Endodermal cell (in vitro differentiated cells): Measurements from ENCODE around the gene CKMT1A. TPM values are rescaled to one million over a fixed set of nuclear protein-coding genes. Genes with fewer than 3 reads are reported as not detected.
"Not testable (repeated sequence)": the region's sequence is repeated elsewhere in the genome, so short reads cannot be mapped to it uniquely, and the experiment has no call there.

Experiments used
- DNase-seq: peaks from one replicate; pipeline ENCODE4 v3.0.0-alpha.2; 2017
- H3K27ac ChIP-seq: 2 replicates; pipeline ENCODE4 v1.5.1; 2013; ENCODE audit warnings: mild to moderate bottlenecking, low read depth, low read length, moderate library complexity
- H3K27me3 ChIP-seq: 2 replicates; pipeline ENCODE4 v1.6.1; 2013; ENCODE audit warnings: mild to moderate bottlenecking, low read length, moderate library complexity; ENCODE audit not compliant: insufficient read depth, control insufficient read depth, poor library complexity, severe bottlenecking
- H3K36me3 ChIP-seq: 2 replicates; pipeline ENCODE4 v1.7.0; 2013; ENCODE audit warnings: mild to moderate bottlenecking, low read length, moderate library complexity; ENCODE audit not compliant: control insufficient read depth, insufficient read depth
- H3K4me1 ChIP-seq: one replicate; pipeline ENCODE4 v1.7.0; 2013; ENCODE audit warnings: low read length; ENCODE audit not compliant: control insufficient read depth, insufficient read depth
- H3K4me3 ChIP-seq: 2 replicates; pipeline ENCODE4 v1.5.1; 2013; ENCODE audit warnings: mild to moderate bottlenecking, low read length, moderate library complexity
- H3K9ac ChIP-seq: 2 replicates; pipeline ENCODE4 v1.6.1; 2013; ENCODE audit warnings: mild to moderate bottlenecking, low read length, moderate library complexity; ENCODE audit not compliant: poor library complexity, severe bottlenecking; ENCODE audit errors: extremely low read depth
- H3K9me3 ChIP-seq: 2 replicates; pipeline ENCODE4 v1.6.1; 2013; ENCODE audit warnings: mild to moderate bottlenecking, low read length, moderate library complexity; ENCODE audit not compliant: control insufficient read depth
- H3K27ac Mint-ChIP-seq: 2 replicates; pipeline ENCODE4 v1.8.0; 2020; ENCODE audit warnings: mixed read lengths
- H3K27me3 Mint-ChIP-seq: 2 replicates; pipeline ENCODE4 v1.8.0; 2021; ENCODE audit warnings: mild to moderate bottlenecking, mixed read lengths; ENCODE audit not compliant: insufficient read depth
- H3K36me3 Mint-ChIP-seq: 2 replicates; pipeline ENCODE4 v1.8.0; 2020; ENCODE audit warnings: low read depth, mixed read lengths
- H3K4me1 Mint-ChIP-seq: 2 replicates; pipeline ENCODE4 v1.8.0; 2020; ENCODE audit warnings: mixed read lengths
- H3K4me3 Mint-ChIP-seq: 2 replicates; pipeline ENCODE4 v1.8.0; 2020; ENCODE audit warnings: mild to moderate bottlenecking, moderate library complexity, mixed read lengths
- H3K9me3 Mint-ChIP-seq: 2 replicates; pipeline ENCODE4 v1.8.0; 2020; ENCODE audit warnings: mild to moderate bottlenecking, mixed read lengths
- WGBS, 2 experiments: methylation state at CpG; one replicate each; pipeline versions ENCODE4 v1.1.5 to v1.1.7; 2013; ENCODE audit warnings: missing lambda C conversion rate in 2 of 2, mixed read lengths in 1 of 2; ENCODE audit not compliant: insufficient coverage in 1 of 2, insufficient read length in 1 of 2; 5-methylcytosine and 5-hydroxymethylcytosine counted together
- total RNA-seq, 2 donors: library from RNA; stranded (reverse); fragmentation: NEBNext Ultra II Directional in 1 of 2; extraction: Animal tissue kit (Norgen Biotek cat#: 25700) in 1 of 2; gene quantifications; 2 replicates in 1 of 2; 3 replicates in 1 of 2; pipeline ENCODE4 v1.2.1, GENCODE V29; 2021
- TF ChIP-seq, protein P1 (sequence below): fragments of 200-600 bp; sonication (generic); conservative IDR thresholded peaks from 2 replicates; pipeline ENCODE4 v1.5.0; 2021; ENCODE audit warnings: antibody characterized with exemption, mild to moderate bottlenecking

The CKMT1A gene
- total RNA-seq, 2 donors from 2014 or later = 0.55 to 4.4 TPM

- Histone ChIP-seq H3K9ac (no peak overlapping the region), H3K27ac (no peak overlapping the region), H3K4me3 (no peak overlapping the region), H3K27me3 (no peaks in the 10 kb centered on the region), H3K9me3 (no peaks in the 10 kb centered on the region), H3K4me1 (no peaks in the 10 kb centered on the region), H3K36me3 (no peaks in the 10 kb centered on the region)
- no peak for DNase-seq
- Mint-ChIP-seq H3K27me3 (no peaks in the 10 kb centered on the region), H3K27ac (no peak overlapping the region), H3K4me3 (no peak overlapping the region), H3K4me1 (no peaks in the 10 kb centered on the region), H3K9me3 (no peaks in the 10 kb centered on the region), H3K36me3 (no peaks in the 10 kb centered on the region)
- TF ChIP-seq, protein P1, sequence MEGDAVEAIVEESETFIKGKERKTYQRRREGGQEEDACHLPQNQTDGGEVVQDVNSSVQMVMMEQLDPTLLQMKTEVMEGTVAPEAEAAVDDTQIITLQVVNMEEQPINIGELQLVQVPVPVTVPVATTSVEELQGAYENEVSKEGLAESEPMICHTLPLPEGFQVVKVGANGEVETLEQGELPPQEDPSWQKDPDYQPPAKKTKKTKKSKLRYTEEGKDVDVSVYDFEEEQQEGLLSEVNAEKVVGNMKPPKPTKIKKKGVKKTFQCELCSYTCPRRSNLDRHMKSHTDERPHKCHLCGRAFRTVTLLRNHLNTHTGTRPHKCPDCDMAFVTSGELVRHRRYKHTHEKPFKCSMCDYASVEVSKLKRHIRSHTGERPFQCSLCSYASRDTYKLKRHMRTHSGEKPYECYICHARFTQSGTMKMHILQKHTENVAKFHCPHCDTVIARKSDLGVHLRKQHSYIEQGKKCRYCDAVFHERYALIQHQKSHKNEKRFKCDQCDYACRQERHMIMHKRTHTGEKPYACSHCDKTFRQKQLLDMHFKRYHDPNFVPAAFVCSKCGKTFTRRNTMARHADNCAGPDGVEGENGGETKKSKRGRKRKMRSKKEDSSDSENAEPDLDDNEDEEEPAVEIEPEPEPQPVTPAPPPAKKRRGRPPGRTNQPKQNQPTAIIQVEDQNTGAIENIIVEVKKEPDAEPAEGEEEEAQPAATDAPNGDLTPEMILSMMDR = no peak
- WGBS, 2 experiments = 72 to 91% methylated on average over 4 to 5 of the region's 7 CpGs
Measured at GRCh38 chr15:43702174-43702573, 8.5 kb downstream of the CKMT1A start.

DNA sequence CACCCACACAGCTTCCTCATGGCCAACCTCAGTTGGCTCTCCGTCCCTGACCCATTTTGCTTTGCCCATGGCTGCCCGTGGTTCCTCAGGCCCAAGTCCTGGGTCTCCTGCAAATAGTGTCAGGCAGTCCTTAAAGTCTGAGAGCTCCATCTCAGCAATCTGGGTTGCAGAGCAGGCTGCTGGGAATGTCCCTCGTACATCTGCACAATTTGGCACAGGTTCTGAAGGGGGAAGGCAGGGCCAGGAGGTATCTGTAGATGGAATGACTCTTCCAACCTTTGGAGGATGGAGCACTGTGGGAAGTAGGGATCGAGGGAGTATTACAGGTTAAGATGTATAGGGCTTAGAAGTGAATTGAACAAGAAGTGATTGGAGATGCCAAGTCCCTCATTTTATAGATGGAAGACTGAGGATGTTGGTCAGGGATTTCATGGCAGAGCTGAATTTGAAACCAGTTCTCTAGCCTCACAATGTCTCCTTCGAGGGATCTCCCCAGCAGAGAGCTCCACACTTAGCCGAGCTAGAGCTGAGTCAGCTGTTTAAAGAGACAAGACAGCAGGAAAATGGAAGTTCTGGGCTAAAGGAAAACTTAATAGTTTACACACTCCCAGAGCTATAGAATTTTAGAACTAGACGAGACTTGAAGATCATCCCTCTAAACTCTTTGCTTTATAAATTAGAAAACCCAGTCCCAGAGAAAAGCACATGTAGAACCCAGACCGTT lies 9.2 kb downstream of the CKMT1A start:
- H3K36me3 ChIP-seq = no peaks in the 10 kb centered on the region
- H3K4me1 Mint-ChIP-seq = no peaks in the 10 kb centered on the region
- no peaks in the 10 kb centered on the region for H3K27me3 ChIP-seq
- H3K4me1 ChIP-seq = no peaks in the 10 kb centered on the region
- no peak overlapping the region for H3K27ac ChIP-seq
- no peak for DNase-seq
- TF ChIP-seq, protein P1 = no peak
- 87 to 91% methylated on average over 4 to 7 of the region's 8 CpGs for WGBS, 2 experiments
- no peak overlapping the region for H3K4me3 Mint-ChIP-seq
- no peak overlapping the region for H3K9ac ChIP-seq
- no peak overlapping the region for H3K27ac Mint-ChIP-seq
- no peaks in the 10 kb centered on the region for H3K9me3 ChIP-seq
- no peaks in the 10 kb centered on the region for H3K27me3 Mint-ChIP-seq
- H3K4me3 ChIP-seq = no peak overlapping the region
- no peaks in the 10 kb centered on the region for H3K36me3 Mint-ChIP-seq
- H3K9me3 Mint-ChIP-seq = no peaks in the 10 kb centered on the region

DNA sequence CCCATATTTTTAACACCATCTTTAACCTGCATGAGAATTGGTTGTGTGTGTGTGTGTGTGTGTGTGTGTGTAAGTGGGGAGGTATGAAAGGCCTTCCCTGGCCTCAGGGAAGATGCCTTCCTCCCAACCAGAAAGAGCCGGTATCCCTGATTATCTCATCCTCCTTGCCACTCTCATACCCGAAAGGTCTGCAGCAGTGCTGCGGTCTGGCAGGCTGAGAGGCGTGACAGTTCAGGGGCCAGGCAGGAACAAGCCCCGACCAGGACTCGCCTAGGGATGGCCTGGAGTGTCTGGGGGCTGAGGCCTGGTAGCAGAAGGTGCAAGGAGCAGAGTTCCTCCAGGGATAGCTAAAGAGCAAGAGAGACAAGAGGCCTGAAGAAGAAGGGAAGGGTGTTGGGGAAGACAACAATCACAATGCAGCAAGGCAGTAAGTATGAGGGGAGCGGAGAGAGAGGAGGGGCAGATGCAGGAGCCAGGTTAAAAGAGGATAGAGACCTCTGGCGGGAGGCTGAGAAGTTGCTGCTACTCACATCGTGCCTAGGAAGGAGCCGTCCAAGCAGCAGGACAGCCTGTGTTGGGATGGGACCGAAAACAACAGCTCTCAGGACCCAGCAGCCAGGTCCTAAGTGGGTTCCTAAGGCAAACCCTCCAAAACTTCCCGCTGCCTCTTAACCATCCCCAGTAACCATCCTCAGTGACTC lies 16.9 kb downstream of the CKMT1A start:
- not testable (repeated sequence) for H3K27me3 ChIP-seq, H3K4me1 Mint-ChIP-seq, DNase-seq, H3K27ac Mint-ChIP-seq, H3K36me3 ChIP-seq, H3K36me3 Mint-ChIP-seq, H3K9me3 Mint-ChIP-seq, H3K4me1 ChIP-seq, H3K27ac ChIP-seq, H3K4me3 Mint-ChIP-seq, H3K9ac ChIP-seq, H3K9me3 ChIP-seq, H3K4me3 ChIP-seq, H3K27me3 Mint-ChIP-seq
- 100% methylated on average over 1 of the region's 12 CpGs; no CpG with 5 or more reads in 1 of the 2 experiments for WGBS, 2 experiments
